H9 (cell line): ENCODE measurements around the gene TCF4. TPM values are rescaled to one million over a fixed set of nuclear protein-coding genes. Genes with fewer than 3 reads are reported as not detected.

Experiments
- DNase-seq: peaks from one replicate; pipeline ENCODE4 v3.0.0-alpha.2; 2017
- H2AFZ ChIP-seq: one replicate; pipeline ENCODE4 v1.6.1; 2013; ENCODE audit warnings: mild to moderate bottlenecking, low read length, control low read depth, moderate library complexity
- H2AK5ac ChIP-seq: 2 replicates; pipeline ENCODE4 v1.6.1; 2013; ENCODE audit warnings: low read length, control low read depth, mixed read lengths; ENCODE audit not compliant: insufficient read length
- H2BK120ac ChIP-seq: one replicate; pipeline ENCODE4 v1.6.1; 2013; ENCODE audit warnings: low read depth, mild to moderate bottlenecking, low read length, control low read depth, inconsistent platforms; ENCODE audit not compliant: poor library complexity, severe bottlenecking
- H2BK12ac ChIP-seq: 2 replicates; pipeline ENCODE4 v1.6.1; 2013; ENCODE audit warnings: low read length, control low read depth, mixed read lengths, low read depth; ENCODE audit not compliant: insufficient read length
- H2BK15ac ChIP-seq: 2 replicates; pipeline ENCODE4 v1.6.1; 2013; ENCODE audit warnings: low read depth, low read length, control low read depth
- H2BK20ac ChIP-seq: one replicate; pipeline ENCODE4 v1.6.1; 2013; ENCODE audit warnings: low read depth, mild to moderate bottlenecking, low read length, control low read depth, inconsistent platforms; ENCODE audit not compliant: poor library complexity, severe bottlenecking
- H2BK5ac ChIP-seq: 2 replicates; pipeline ENCODE4 v1.6.1; 2013; ENCODE audit warnings: low read length, control low read depth, mixed read lengths; ENCODE audit not compliant: insufficient read length
- H3K14ac ChIP-seq: 2 replicates; pipeline ENCODE4 v1.6.1; 2013; ENCODE audit warnings: low read length, control low read depth; ENCODE audit not compliant: insufficient read depth
- H3K18ac ChIP-seq: 2 replicates; pipeline ENCODE4 v1.6.1; 2013; ENCODE audit warnings: low read depth, mild to moderate bottlenecking, mixed read lengths, low read length, control low read depth; ENCODE audit not compliant: insufficient read length
- H3K23ac ChIP-seq: 2 replicates; pipeline ENCODE4 v1.6.1; 2013; ENCODE audit warnings: low read length, control low read depth, mixed read lengths, low read depth; ENCODE audit not compliant: insufficient read length
- H3K23me2 ChIP-seq: 2 replicates; pipeline ENCODE4 v1.6.1; 2013; ENCODE audit warnings: low read depth, mild to moderate bottlenecking, mixed read lengths, low read length, control low read depth; ENCODE audit not compliant: insufficient read length, poor library complexity, severe bottlenecking
- H3K27ac ChIP-seq: 2 replicates; pipeline ENCODE4 v1.5.1; 2013; ENCODE audit warnings: low read length, control low read depth, mixed read lengths, low read depth; ENCODE audit not compliant: insufficient read length
- H3K27me3 ChIP-seq: 2 replicates; pipeline ENCODE4 v1.6.1; 2013; ENCODE audit warnings: low read length, control low read depth, inconsistent platforms; ENCODE audit not compliant: insufficient read depth
- H3K4ac ChIP-seq: 2 replicates; pipeline ENCODE4 v1.6.1; 2013; ENCODE audit warnings: low read depth, mild to moderate bottlenecking, control low read depth, inconsistent platforms, low read length, moderate library complexity
- H3K4me1 ChIP-seq: 2 replicates; pipeline ENCODE4 v1.6.1; 2013; ENCODE audit warnings: low read length, control low read depth, inconsistent platforms; ENCODE audit not compliant: insufficient read depth
- H3K4me2 ChIP-seq: 2 replicates; pipeline ENCODE4 v1.6.1; 2013; ENCODE audit warnings: low read length, control low read depth, mixed read lengths; ENCODE audit not compliant: insufficient read length, insufficient read depth
- H3K56ac ChIP-seq: 2 replicates; pipeline ENCODE4 v1.6.1; 2013; ENCODE audit warnings: low read depth, mild to moderate bottlenecking, mixed read lengths, low read length, control low read depth; ENCODE audit not compliant: insufficient read length
- H3K79me1 ChIP-seq: 2 replicates; pipeline ENCODE4 v1.6.1; 2013; ENCODE audit warnings: low read depth, mild to moderate bottlenecking, moderate library complexity, low read length, control low read depth, inconsistent platforms; ENCODE audit not compliant: insufficient read depth, poor library complexity, severe bottlenecking
- H3K79me2 ChIP-seq: 2 replicates; pipeline ENCODE4 v1.6.1; 2013; ENCODE audit warnings: low read length, control low read depth, inconsistent platforms; ENCODE audit not compliant: insufficient read depth
- H3K9ac ChIP-seq: 2 replicates; pipeline ENCODE4 v1.6.1; 2013; ENCODE audit warnings: low read length, control low read depth, mixed read lengths; ENCODE audit not compliant: insufficient read length; ENCODE audit errors: extremely low read depth
- H3K9me3 ChIP-seq: one replicate; pipeline ENCODE4 v1.6.1; 2013; ENCODE audit warnings: low read depth, low read length, inconsistent platforms; ENCODE audit not compliant: control insufficient read depth
- H3T11ph ChIP-seq: one replicate; pipeline ENCODE4 v1.6.1; 2013; ENCODE audit warnings: mild to moderate bottlenecking, low read length, control low read depth, inconsistent platforms
- H4K20me1 ChIP-seq: one replicate; pipeline ENCODE4 v1.6.1; 2013; ENCODE audit not compliant: control insufficient read depth, insufficient read length, insufficient read depth
- H4K5ac ChIP-seq: 2 replicates; pipeline ENCODE4 v1.6.1; 2013; ENCODE audit warnings: low read depth, mild to moderate bottlenecking, mixed read lengths, low read length, control low read depth; ENCODE audit not compliant: insufficient read length
- H4K8ac ChIP-seq: replicated peaks from 2 replicates; pipeline ENCODE4 v1.6.1; 2013; ENCODE audit warnings: low read length, control low read depth, mixed read lengths, low read depth; ENCODE audit not compliant: insufficient read length
- H4K91ac ChIP-seq: 2 replicates; pipeline ENCODE4 v1.6.1; 2013; ENCODE audit warnings: low read depth, mild to moderate bottlenecking, moderate library complexity, mixed read lengths, low read length, control low read depth; ENCODE audit not compliant: insufficient read length
- H3K27ac Mint-ChIP-seq, 3 experiments: 2 replicates in 2 of 3; 3 replicates in 1 of 3; pipeline ENCODE4 v1.8.0; 2020 to 2021; ENCODE audit warnings: mixed read lengths in 3 of 3, mild to moderate bottlenecking in 1 of 3, moderate library complexity in 1 of 3
- H3K27me3 Mint-ChIP-seq: 2 replicates; pipeline ENCODE4 v1.8.0; 2021; ENCODE audit warnings: low read depth, mild to moderate bottlenecking, moderate library complexity, mixed read lengths
- H3K36me3 Mint-ChIP-seq, 3 experiments: 2 replicates in 2 of 3; 3 replicates in 1 of 3; pipeline ENCODE4 v1.8.0; 2020 to 2021; ENCODE audit warnings: low read depth in 3 of 3, mixed read lengths in 3 of 3; ENCODE audit not compliant: insufficient read depth in 1 of 3
- H3K4me1 Mint-ChIP-seq, 2 experiments: 2 replicates each; pipeline ENCODE4 v1.8.0; 2020; ENCODE audit warnings: mixed read lengths in 2 of 2
- H3K4me3 Mint-ChIP-seq, 2 experiments: 2 replicates in 1 of 2; 3 replicates in 1 of 2; pipeline ENCODE4 v1.8.0; 2020 to 2021; ENCODE audit warnings: mild to moderate bottlenecking in 2 of 2, mixed read lengths in 2 of 2, moderate library complexity in 1 of 2
- H3K9me3 Mint-ChIP-seq, 2 experiments: 2 replicates in 1 of 2; 3 replicates in 1 of 2; pipeline ENCODE4 v1.8.0; 2020; ENCODE audit warnings: mild to moderate bottlenecking in 2 of 2, mixed read lengths in 2 of 2, moderate library complexity in 1 of 2
- WGBS: extraction: QIAGEN DNeasy Blood & Tissue Kit; methylation state at CpG from one replicate; pipeline ENCODE4 v1.1.7; 2013; ENCODE audit warnings: missing lambda C conversion rate, low lambda C conversion rate, mixed read lengths; ENCODE audit not compliant: insufficient read length; ENCODE audit errors: extremely low coverage; 5-methylcytosine and 5-hydroxymethylcytosine counted together
- total RNA-seq: library from RNA; stranded (reverse); gene quantifications from 2 replicates; pipeline ENCODE4 v1.2.1, GENCODE V29; 2021
- TF ChIP-seq, protein P1 (sequence below): fragments of 200-600 bp; sonication (generic); conservative IDR thresholded peaks from 3 replicates; pipeline ENCODE4 v1.8.0; 2021; ENCODE audit warnings: antibody characterized with exemption, mild to moderate bottlenecking

TCF4 gene
- total RNA-seq, 1 experiment from 2014 or later: 99.4 TPM

GRCh38 chr18:55280503-55280902 is 307.5 kb downstream of the TCF4 start:
- peaks cover 2% of the 10 kb centered on the region; the same call in 1 of the 2 replicates for H3K4me1 ChIP-seq
- H2BK15ac ChIP-seq: no peak overlapping the region
- no peak overlapping the region for H3K9ac ChIP-seq
- no peak overlapping the region for H4K5ac ChIP-seq
- no peak overlapping the region for H3K14ac ChIP-seq
- H2BK12ac ChIP-seq: no peak overlapping the region
- Mint-ChIP-seq H3K9me3 (no peaks in the 10 kb centered on the region), H3K4me3 (no peak overlapping the region), H3K27me3 (no peaks in the 10 kb centered on the region), H3K4me1 (peaks cover 14 to 16% of the 10 kb centered on the region in 2 experiments), H3K36me3 (peaks cover under 1 to 19% (median 17%) of the 10 kb centered on the region in 3 experiments; a peak in 6 of 7 replicates), H3K27ac (peak overlapping the region; percentile 4 to 11 (median 5); a peak in 3 of 7 replicates)
- no peak overlapping the region for H3K18ac ChIP-seq
- H2BK20ac ChIP-seq: no peak overlapping the region
- no peaks in the 10 kb centered on the region for H4K20me1 ChIP-seq
- H3K27me3 ChIP-seq: no peaks in the 10 kb centered on the region
- no peak overlapping the region for H2AFZ ChIP-seq
- no peak overlapping the region for H2AK5ac ChIP-seq
- H3K79me1 ChIP-seq: peaks cover 4% of the 10 kb centered on the region
- no peaks in the 10 kb centered on the region; the same call in 1 of the 2 replicates for H3K79me2 ChIP-seq
- H3K27ac ChIP-seq: no peak overlapping the region
- H3T11ph ChIP-seq: no peak overlapping the region
- no peak overlapping the region for H3K4ac ChIP-seq
- no peak overlapping the region for H3K4me2 ChIP-seq
- DNase-seq: no peak
- H2BK5ac ChIP-seq: no peak overlapping the region
- no CpG with 5 or more reads among the region's 2 CpGs for WGBS
- TF ChIP-seq, protein P1, sequence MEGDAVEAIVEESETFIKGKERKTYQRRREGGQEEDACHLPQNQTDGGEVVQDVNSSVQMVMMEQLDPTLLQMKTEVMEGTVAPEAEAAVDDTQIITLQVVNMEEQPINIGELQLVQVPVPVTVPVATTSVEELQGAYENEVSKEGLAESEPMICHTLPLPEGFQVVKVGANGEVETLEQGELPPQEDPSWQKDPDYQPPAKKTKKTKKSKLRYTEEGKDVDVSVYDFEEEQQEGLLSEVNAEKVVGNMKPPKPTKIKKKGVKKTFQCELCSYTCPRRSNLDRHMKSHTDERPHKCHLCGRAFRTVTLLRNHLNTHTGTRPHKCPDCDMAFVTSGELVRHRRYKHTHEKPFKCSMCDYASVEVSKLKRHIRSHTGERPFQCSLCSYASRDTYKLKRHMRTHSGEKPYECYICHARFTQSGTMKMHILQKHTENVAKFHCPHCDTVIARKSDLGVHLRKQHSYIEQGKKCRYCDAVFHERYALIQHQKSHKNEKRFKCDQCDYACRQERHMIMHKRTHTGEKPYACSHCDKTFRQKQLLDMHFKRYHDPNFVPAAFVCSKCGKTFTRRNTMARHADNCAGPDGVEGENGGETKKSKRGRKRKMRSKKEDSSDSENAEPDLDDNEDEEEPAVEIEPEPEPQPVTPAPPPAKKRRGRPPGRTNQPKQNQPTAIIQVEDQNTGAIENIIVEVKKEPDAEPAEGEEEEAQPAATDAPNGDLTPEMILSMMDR: no peak
- no peak overlapping the region for H4K91ac ChIP-seq
- H3K23ac ChIP-seq: no peak overlapping the region
- H2BK120ac ChIP-seq: no peak overlapping the region
- no peak overlapping the region for H4K8ac ChIP-seq
- H3K9me3 ChIP-seq: no peaks in the 10 kb centered on the region
- H3K56ac ChIP-seq: no peak overlapping the region
- H3K23me2 ChIP-seq: no peaks in the 10 kb centered on the region
